RCC 7860 (cell line): ENCODE results near the gene HGFAC.
"Not testable (repeated sequence)": the region's sequence is repeated elsewhere in the genome, so short reads cannot be mapped to it uniquely, and the experiment has no call there.

Experiments
- DNase-seq: peaks from one replicate; pipeline ENCODE4 v3.0.0-alpha.2; 2015; ENCODE audit warnings: low spot score
- FAIRE-seq: peaks from 2 replicates; lab custom pipeline; 2012; peaks lifted over from hg19 to GRCh38; lab: Jason Lieb, UNC

The HGFAC gene

GRCh38 chr4:3459156-3459555 lies 17.4 kb downstream of the HGFAC start:
- FAIRE-seq, DNase-seq: not testable (repeated sequence)

GRCh38 chr4:3460926-3461325 lies 19.2 kb downstream of the HGFAC start:
- FAIRE-seq (no peak), DNase-seq (no peak)

GRCh38 chr4:3461515-3462291 lies 19.9 kb downstream of the HGFAC start:
- FAIRE-seq (no peak), DNase-seq (no peak)

GRCh38 chr4:3462321-3462789 lies 20.6 kb downstream of the HGFAC start:
- DNase-seq (no peak), FAIRE-seq (no peak)

GRCh38 chr4:3462790-3463415 lies 21.1 kb downstream of the HGFAC start, which contains the start of gene DOK7:
DOK7 (plus strand) TSS chr4:3463306; CDS start chr4:3463376, 70 bp downstream.
- FAIRE-seq = no peak
- DNase-seq = no peak

DNA sequence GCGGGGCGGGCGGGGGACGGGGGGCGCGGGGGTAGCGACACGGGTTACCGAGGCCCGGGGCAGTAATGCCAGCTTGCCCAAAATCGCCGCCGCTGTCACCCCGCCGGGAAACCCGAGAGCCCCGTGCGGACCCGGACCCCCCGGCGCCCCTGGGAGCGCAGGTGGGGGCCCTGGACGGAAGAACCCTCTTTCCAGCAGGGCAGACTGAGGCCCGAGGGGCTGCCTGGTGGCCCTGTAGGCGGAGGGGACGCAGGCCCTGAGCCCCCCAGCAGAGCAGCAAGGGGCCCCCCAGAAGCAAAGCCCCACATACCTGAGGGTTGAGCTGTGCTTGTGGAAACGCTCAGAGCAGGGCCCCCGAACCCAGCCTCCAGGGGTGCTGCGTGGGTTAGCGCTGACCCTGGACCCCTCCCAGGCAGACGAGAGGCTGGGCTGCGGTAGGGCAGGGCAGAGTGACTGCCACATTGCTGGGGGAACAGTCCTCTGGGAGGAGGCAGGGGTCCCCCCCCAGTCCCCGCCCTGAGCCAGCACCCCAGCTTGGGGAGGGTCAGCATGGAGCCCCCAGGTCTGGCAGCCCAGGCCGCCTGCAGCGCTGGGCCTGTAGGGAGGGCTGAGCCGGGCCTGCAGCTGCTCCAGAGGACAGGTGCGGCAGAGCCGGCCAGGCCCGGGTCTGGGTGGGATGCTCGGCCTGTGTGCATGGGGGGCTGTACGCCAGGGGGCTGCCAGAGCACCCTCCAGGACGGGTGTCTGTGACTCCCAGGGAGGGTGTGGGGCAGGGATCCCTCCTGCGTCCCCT lies 22.0 kb downstream of the HGFAC start:
- no peak for DNase-seq
- FAIRE-seq = no peak

GRCh38 chr4:3464349-3464905 lies 22.7 kb downstream of the HGFAC start:
- DNase-seq (no peak), FAIRE-seq (no peak)

- DNase-seq (no peak), FAIRE-seq (no peak)
Measured at GRCh38 chr4:3464911-3465697, 23.3 kb downstream of the HGFAC start.

DNA sequence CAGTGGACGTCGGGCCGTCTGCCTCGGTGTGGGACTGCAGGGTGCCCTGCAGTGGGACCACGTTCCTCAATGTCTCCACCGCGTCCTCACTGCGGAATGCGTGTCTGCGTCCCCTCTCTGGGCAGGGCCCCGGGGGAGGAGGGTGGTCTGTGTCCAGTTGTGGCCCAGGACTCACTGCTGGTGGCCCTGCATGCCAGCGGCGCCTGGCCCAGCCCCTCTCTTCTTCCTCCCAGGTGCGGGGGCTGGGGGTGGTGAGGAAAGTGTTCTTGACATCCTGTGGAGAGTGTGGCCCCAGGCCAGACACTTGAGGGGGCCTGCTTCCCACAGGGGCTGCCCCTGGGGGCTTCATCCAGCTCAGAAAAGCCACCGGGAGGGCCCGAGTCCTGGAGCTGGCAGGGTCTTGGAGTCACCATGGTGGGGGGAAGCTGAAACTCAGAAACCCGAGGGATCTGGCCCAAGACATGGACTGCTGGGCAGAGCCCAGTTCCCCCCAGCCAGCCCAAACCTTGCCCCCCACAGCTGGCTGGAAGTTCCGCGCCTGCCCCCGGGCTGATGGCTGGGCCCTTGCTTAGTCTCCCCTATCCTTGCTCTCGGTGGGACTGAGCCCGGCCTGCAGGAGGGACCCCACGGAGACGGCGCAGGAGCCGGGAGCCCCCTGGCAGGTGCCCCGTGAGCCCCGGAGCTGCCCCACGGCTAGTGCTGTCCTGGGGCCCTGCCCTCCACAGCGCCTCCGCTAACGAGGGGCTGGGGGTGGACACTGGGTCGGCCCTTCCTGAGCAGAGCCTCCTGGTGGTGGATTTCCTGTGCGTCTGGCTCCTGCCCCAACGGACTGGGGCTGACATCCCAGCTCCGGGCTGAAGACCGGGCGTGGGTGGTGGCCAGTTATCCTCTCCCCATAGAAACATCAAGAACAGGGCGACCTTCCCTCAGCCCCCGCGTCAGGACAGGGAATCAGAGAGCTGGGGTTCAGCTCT lies 24.2 kb downstream of the HGFAC start:
- no peak for DNase-seq
- no peak for FAIRE-seq

GRCh38 chr4:3466691-3467600 lies 25.2 kb downstream of the HGFAC start:
- FAIRE-seq (no peak), DNase-seq (no peak)

DNA sequence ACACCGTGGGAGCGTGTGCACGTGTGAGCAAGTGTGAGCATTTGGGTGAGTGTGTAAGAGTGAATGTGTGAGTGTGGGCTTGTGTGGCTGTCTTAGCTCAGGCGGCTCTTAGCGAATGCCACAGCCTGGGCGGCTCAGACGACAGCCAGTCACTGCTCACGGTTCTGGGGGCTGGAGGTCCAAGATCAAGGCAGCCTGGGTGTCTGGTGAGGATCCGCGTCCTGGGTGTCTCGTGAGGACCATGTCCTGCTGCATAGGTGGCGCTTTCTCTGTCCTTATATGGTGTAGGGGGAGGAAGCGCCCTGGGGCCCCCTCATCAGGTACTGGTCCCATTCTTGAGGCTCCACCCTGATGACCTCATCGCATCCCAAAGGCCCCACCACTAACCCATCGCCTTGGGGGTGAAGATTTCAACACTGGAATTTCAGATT lies 25.8 kb downstream of the HGFAC start:
- no peak for DNase-seq
- no peak for FAIRE-seq

DNA sequence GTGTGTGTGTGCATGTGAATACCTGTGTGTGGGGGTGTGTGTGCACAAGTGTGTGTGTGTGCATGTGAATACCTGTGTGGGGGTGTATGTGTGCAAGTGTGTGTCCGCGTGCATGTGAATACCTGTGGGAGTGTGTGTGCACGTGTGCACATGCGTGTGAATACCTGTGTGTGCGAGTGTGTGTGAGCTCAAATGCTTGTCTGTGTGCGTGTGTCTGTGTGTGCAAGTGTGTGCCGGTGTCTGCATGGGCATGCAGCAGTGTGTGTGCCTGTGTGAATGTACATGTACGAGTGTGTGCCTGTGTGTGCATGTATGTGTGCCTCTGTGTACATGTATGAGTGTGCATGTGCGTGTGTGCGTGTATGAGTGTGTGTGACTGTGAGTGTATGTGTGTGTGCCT lies 26.4 kb downstream of the HGFAC start:
- DNase-seq (no peak), FAIRE-seq (no peak)

GRCh38 chr4:3468804-3469203 lies 27.0 kb downstream of the HGFAC start:
- FAIRE-seq (no peak), DNase-seq (no peak)

DNA sequence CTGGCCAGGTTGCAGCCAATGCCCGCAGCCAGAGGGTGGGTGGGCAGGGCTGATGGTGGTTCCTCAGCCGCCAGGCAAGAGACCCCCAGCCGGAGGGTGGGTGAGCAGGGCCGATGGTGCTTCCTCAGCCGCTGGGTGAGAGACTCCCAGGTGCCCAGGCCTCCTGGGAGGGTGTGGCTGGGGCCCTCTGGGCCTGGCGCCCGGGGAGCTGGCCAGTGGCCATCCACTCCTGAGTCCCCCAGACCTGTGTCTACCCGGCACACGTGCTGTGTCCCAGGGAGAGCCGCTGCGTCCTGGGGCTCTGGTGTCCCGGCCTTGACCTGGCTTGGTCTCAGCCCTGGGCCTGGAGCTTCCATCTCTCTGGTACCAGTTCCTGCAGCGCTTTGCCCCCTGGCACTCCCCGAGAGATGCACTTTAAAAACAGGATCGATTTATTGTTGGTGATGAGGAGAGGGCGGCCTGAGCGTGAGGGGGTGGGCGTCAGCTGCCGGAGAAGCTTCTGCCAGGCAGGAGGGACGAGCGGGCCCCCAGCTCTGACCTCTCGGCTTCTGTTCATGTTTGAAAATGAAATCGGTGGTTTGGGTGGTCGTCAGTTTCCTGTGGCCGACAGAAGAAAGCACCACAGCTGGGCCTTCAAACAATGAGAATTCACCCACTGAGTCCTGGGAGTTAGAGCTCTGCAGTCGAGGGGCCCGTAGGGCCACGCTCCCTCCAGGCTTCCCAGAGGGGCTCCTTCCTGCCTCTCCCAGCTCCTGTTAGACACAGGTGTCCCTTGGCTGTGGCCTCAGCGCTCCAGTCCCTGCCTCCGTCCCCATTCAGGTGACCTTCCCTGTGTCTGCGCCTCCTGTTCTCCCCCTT lies 27.8 kb downstream of the HGFAC start:
- no peak for FAIRE-seq
- DNase-seq = no peak

- DNase-seq (no peak), FAIRE-seq (no peak)
Measured at GRCh38 chr4:3470244-3471097, 28.7 kb downstream of the HGFAC start.

DNA sequence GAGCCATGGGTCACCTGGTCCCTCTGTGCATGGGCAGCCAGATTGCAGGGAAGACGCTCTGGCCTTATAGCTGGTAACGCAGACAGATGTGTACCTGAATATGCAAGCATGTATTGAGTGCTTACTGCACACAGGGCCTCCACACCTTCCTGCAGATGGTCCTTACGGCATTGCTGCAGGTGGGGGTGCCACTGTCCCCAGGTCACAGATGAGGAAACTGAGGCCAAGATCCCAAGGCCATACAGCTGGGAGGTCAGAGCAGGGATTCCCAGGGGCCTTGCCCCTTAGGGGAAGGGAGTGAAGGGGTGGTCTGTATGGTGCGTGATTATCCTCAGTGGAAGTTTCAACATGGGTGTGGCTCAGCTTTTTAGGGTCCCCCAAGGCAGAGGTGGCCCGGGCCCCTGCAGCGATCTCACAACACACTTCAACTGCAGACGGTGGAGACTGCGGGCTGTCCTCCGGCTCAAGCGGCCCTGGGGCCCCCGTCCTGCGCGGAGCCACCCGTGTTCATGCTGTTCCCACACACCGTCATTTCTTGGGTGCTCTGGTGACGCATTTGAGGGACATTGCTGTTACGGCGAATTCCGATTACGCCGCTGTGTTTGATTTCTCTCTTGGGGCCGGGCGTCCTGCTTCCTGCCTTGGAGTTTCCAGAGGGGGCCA lies 29.5 kb downstream of the HGFAC start:
- no peak for DNase-seq
- no peak for FAIRE-seq
